Osteocyte (in vitro differentiated cells): ENCODE measurements around the gene DHRS13. TPM values are rescaled to one million over a fixed set of nuclear protein-coding genes. Genes with fewer than 3 reads are reported as not detected.

ENCODE experiments used
- DNase-seq: peaks from one replicate; pipeline ENCODE4 v3.0.0; 2021; ENCODE audit warnings: mixed read lengths; ENCODE audit not compliant: unreplicated experiment; ENCODE audit errors: extremely low spot score
- H3K27ac Mint-ChIP-seq: one replicate; pipeline ENCODE4 v1.8.0; 2021; ENCODE audit warnings: mild to moderate bottlenecking, mixed read lengths; ENCODE audit not compliant: unreplicated experiment
- H3K27me3 Mint-ChIP-seq: one replicate; pipeline ENCODE4 v1.8.0; 2021; ENCODE audit warnings: mixed read lengths; ENCODE audit not compliant: unreplicated experiment
- H3K36me3 Mint-ChIP-seq: one replicate; pipeline ENCODE4 v1.8.0; 2021; ENCODE audit warnings: mixed read lengths; ENCODE audit not compliant: unreplicated experiment
- H3K4me1 Mint-ChIP-seq: one replicate; pipeline ENCODE4 v1.8.0; 2021; ENCODE audit warnings: mixed read lengths; ENCODE audit not compliant: unreplicated experiment
- H3K4me3 Mint-ChIP-seq: one replicate; pipeline ENCODE4 v1.8.0; 2021; ENCODE audit warnings: mild to moderate bottlenecking, moderate library complexity, mixed read lengths; ENCODE audit not compliant: unreplicated experiment
- H3K9me3 Mint-ChIP-seq: one replicate; pipeline ENCODE4 v1.8.0; 2021; ENCODE audit warnings: mixed read lengths; ENCODE audit not compliant: unreplicated experiment
- CTCF ChIP-seq: fragments of 200-600 bp; sonication (generic); IDR thresholded peaks from 2 replicates; pipeline ENCODE4 v1.5.0; 2021; ENCODE audit warnings: antibody characterized with exemption, mild to moderate bottlenecking, moderate library complexity
- long read RNA-seq: library from polyadenylated mRNA; unstranded; transcript quantifications from one replicate; pipeline ENCODE4 v2.0.0, GENCODE V29; 2021
- total RNA-seq: library from RNA; stranded (reverse); gene quantifications from 2 replicates; pipeline ENCODE4 v1.2.1, GENCODE V29; 2021

Gene DHRS13
- total RNA-seq: 10.7 and 12.4 TPM in 2 replicates
- long read RNA-seq, partial matches to known transcripts: 0 of 2 reads
- long read RNA-seq, other reads (novel, unspliced or antisense): 0 of 2 reads

- DNase-seq: peak; percentile 98
- TF ChIP-seq CTCF: peak; percentile 95
- Mint-ChIP-seq H3K36me3 (peaks cover 11% of the 10 kb centered on the region), H3K4me1 (peaks cover 22% of the 10 kb centered on the region), H3K27ac (peak within 1 kb of the TSS; percentile 25), H3K27me3 (no peaks in the 10 kb centered on the region), H3K4me3 (peak within 1 kb of the TSS; percentile 84), H3K9me3 (no peaks in the 10 kb centered on the region)
These were observed at the start of gene DHRS13 for GRCh38 chr17:28902819-28903545. Gene DHRS13 (minus strand): TSS chr17:28903079. CDS start chr17:28902944, 135 bp downstream.

- Mint-ChIP-seq H3K4me1 (peaks cover 15% of the 10 kb centered on the region), H3K4me3 (no peak overlapping the region), H3K36me3 (peaks cover 4% of the 10 kb centered on the region), H3K9me3 (no peaks in the 10 kb centered on the region), H3K27me3 (no peaks in the 10 kb centered on the region), H3K27ac (no peak overlapping the region)
- peak; percentile 97 for DNase-seq
- TF ChIP-seq CTCF: no peak
These were observed 49.4 kb upstream of the DHRS13 start for GRCh38 chr17:28951991-28952975.

GRCh38 chr17:28951428-28951990 is 48.6 kb upstream of the DHRS13 start, which contains the start of gene PHF12:
Gene PHF12 (minus strand): TSS chr17:28951518. CDS start chr17:28950960, 558 bp downstream.
- Mint-ChIP-seq H3K4me1 (peaks cover 20% of the 10 kb centered on the region), H3K4me3 (peak within 1 kb of the TSS; percentile 89), H3K27me3 (no peaks in the 10 kb centered on the region), H3K9me3 (no peaks in the 10 kb centered on the region), H3K27ac (peak within 1 kb of the TSS; percentile 90), H3K36me3 (peaks cover 4% of the 10 kb centered on the region)
- no peak for TF ChIP-seq CTCF
- peak; percentile 100 for DNase-seq

- Mint-ChIP-seq H3K4me3 (peak overlapping the region; percentile 89), H3K27ac (peak overlapping the region; percentile 90)
These were observed 48.0 kb upstream of the DHRS13 start for GRCh38 chr17:28950752-28951427.

More at GRCh38 chr17:28950752-28951427, 48.0 kb upstream of the DHRS13 start:
- Mint-ChIP-seq H3K36me3 (peaks cover 4% of the 10 kb centered on the region), H3K27me3 (no peaks in the 10 kb centered on the region), H3K9me3 (no peaks in the 10 kb centered on the region), H3K4me1 (peaks cover 27% of the 10 kb centered on the region)
- no peak for TF ChIP-seq CTCF
- no peak for DNase-seq
